Measurements from ENCODE around the gene FAM50A.

The FAM50A gene

DNA sequence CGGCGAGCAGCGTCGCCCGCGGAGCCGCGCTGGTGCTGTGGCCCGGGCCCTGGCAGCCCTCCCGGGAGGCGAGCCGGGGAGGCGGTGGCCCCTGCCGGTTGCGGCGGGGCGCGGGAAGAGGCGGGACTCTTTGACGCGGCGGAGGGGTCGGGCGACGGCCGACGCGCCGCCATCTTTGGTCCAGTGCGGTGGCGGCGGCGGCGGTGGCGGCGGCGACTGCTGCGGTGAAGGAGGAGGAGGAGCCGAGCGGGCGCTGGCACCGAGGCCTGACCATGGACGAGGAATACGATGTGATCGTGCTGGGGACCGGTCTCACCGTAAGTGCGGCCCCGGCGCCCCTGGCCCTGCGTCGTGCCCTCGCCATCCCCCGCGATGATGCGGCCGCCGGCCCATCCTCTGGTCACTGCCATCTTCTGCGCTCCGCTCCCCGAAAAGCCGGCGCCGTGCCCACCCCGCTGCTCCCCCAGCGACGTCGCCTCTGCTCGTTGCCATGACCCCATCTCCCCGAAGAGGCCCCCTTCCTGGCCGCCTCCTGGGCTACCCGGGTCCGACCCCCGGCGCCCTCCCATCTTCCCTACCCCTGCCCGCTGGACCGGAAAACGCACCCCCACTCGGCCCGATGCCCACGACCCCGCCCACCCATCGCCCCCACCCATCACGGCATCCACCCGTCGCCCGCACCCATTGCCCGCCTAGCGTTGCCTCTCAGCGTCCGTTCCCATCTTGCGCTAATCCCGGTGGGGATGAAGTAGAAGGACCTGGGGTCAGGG lies 6.8 kb upstream of the FAM50A start, which contains the start of gene GDI1:
Gene GDI1, plus strand, starts transcription at position 172 of the 770 bp plus-strand sequence. Its CDS starts 101 bp downstream, at position 273.
- peaks cover 17% of the 10 kb centered on the region for H3K4me1 Mint-ChIP-seq
- no peaks in the 10 kb centered on the region for H3K27me3 Mint-ChIP-seq
- ATAC-seq (replicated peaks; ENCODE audit: extremely low read depth, poor library complexity, severe bottlenecking) (peak; percentile 50), DNase-seq (ENCODE audit: low spot score in 2 of 2) (peak; percentile 24 to 42)
- peak within 1 kb of the TSS; percentile 83 for H3K4me3 Mint-ChIP-seq
- H3K9me3 Mint-ChIP-seq = no peaks in the 10 kb centered on the region
- peak within 1 kb of the TSS; percentile 86 for H3K27ac Mint-ChIP-seq (ENCODE audit: low read depth)
- H3K36me3 Mint-ChIP-seq (ENCODE audit: insufficient read depth) = peaks cover 24% of the 10 kb centered on the region

GRCh38 chrX:154437971-154438893 lies 5.7 kb upstream of the FAM50A start:
- Mint-ChIP-seq H3K4me1 (peaks cover 18% of the 10 kb centered on the region), H3K36me3 (ENCODE audit: insufficient read depth) (peaks cover 24% of the 10 kb centered on the region), H3K9me3 (no peaks in the 10 kb centered on the region), H3K27ac (ENCODE audit: low read depth) (peak overlapping the region; percentile 86), H3K27me3 (no peaks in the 10 kb centered on the region), H3K4me3 (peak overlapping the region; percentile 83)
- ATAC-seq (replicated peaks; ENCODE audit: extremely low read depth, poor library complexity, severe bottlenecking) = no peak
- no peak for DNase-seq (ENCODE audit: low spot score in 2 of 2)

- ATAC-seq (replicated peaks; ENCODE audit: extremely low read depth, poor library complexity, severe bottlenecking) (no peak), DNase-seq (ENCODE audit: low spot score in 2 of 2) (no peak)
- Mint-ChIP-seq H3K4me1 (peaks cover 21% of the 10 kb centered on the region), H3K36me3 (ENCODE audit: insufficient read depth) (peaks cover 24% of the 10 kb centered on the region), H3K9me3 (no peaks in the 10 kb centered on the region), H3K27ac (ENCODE audit: low read depth) (no peak overlapping the region), H3K4me3 (no peak overlapping the region), H3K27me3 (no peaks in the 10 kb centered on the region)
Observed at GRCh38 chrX:154439841-154440240, 4.1 kb upstream of the FAM50A start.

DNA sequence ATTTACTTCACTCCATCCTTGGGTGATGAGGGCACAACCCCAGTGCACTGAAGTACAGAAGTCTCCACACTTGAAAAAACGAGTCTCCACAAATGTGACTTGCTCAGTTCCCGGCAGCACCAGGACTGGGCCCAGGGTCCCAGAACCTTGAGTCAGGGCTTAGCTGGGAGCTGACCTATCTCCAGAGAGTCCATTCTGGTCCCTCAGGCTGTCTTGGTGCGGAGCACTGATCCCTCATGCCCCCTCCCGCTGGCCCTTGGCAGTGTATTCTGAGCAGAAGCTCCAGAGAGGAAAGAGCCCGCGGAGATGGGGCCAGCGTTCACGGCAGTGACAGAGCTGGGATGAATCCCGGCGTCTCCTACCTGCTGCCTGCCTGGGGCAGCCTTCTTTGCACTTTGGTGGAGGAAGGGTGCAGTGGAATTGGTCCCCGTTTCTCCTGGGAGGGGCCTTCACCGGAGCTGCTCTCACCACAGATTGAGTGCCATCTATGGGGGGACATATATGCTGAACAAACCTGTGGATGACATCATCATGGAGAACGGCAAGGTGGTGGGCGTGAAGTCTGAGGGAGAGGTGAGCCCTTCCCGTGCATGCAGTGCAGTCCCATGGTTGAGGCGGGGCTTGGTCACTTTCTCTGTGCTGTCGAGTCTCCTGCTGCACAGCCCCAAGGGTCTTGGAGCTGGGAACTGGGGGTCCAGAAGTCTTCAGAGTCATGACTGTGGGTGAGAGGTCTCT lies 3.2 kb upstream of the FAM50A start:
- no peaks in the 10 kb centered on the region for H3K9me3 Mint-ChIP-seq
- peaks cover 19% of the 10 kb centered on the region for H3K4me1 Mint-ChIP-seq
- no peak overlapping the region for H3K4me3 Mint-ChIP-seq
- no peak for DNase-seq (ENCODE audit: low spot score in 2 of 2)
- no peak for ATAC-seq (replicated peaks; ENCODE audit: extremely low read depth, poor library complexity, severe bottlenecking)
- H3K27me3 Mint-ChIP-seq = no peaks in the 10 kb centered on the region
- H3K36me3 Mint-ChIP-seq (ENCODE audit: insufficient read depth) = peaks cover 20% of the 10 kb centered on the region
- H3K27ac Mint-ChIP-seq (ENCODE audit: low read depth) = no peak overlapping the region

- Mint-ChIP-seq H3K27ac (ENCODE audit: low read depth) (no peak overlapping the region), H3K4me3 (no peak overlapping the region), H3K9me3 (no peaks in the 10 kb centered on the region), H3K36me3 (ENCODE audit: insufficient read depth) (peaks cover 15% of the 10 kb centered on the region), H3K4me1 (peaks cover 15% of the 10 kb centered on the region), H3K27me3 (no peaks in the 10 kb centered on the region)
- no peak for DNase-seq (ENCODE audit: low spot score in 2 of 2)
- ATAC-seq (replicated peaks; ENCODE audit: extremely low read depth, poor library complexity, severe bottlenecking) = no peak
Observed at GRCh38 chrX:154441564-154441963, 2.4 kb upstream of the FAM50A start.

DNA sequence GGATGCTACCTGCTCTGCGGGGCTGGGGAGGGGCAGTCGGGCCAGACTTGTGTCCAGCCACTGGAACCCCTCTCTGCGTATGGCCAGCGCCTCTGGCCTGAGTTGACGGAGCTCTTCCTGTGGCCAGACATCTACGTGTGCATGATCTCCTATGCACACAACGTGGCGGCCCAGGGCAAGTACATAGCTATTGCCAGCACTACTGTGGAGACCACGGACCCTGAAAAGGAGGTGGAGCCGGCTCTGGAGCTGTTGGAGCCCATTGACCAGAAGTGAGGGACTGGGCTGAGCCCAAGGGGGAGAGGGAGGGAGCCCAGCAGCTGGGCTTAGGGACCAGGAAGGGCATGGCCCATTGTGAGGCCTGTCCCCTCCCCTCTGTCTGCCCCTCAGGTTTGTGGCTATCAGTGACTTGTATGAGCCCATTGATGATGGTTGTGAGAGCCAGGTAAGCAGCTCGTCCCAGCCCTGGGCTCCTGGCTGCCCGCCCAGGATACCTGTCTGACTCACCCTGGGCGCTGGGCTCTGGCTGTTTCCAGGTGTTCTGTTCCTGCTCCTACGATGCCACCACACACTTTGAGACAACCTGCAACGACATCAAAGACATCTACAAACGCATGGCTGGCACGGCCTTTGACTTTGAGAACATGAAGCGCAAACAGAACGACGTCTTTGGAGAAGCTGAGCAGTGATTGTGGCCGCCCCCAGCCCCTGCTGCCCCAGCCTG lies 1.8 kb upstream of the FAM50A start:
- no peak overlapping the region for H3K27ac Mint-ChIP-seq (ENCODE audit: low read depth)
- peaks cover 20% of the 10 kb centered on the region for H3K4me1 Mint-ChIP-seq
- DNase-seq (ENCODE audit: low spot score in 2 of 2) = no peak
- no peaks in the 10 kb centered on the region for H3K27me3 Mint-ChIP-seq
- no peak for ATAC-seq (replicated peaks; ENCODE audit: extremely low read depth, poor library complexity, severe bottlenecking)
- H3K9me3 Mint-ChIP-seq = no peaks in the 10 kb centered on the region
- peaks cover 15% of the 10 kb centered on the region for H3K36me3 Mint-ChIP-seq (ENCODE audit: insufficient read depth)
- no peak overlapping the region for H3K4me3 Mint-ChIP-seq

GRCh38 chrX:154443479-154443910 lies 446 bp upstream of the FAM50A start:
- peaks cover 16% of the 10 kb centered on the region for H3K4me1 Mint-ChIP-seq
- ATAC-seq (replicated peaks; ENCODE audit: extremely low read depth, poor library complexity, severe bottlenecking) (no peak), DNase-seq (ENCODE audit: low spot score in 2 of 2) (no peak)
- peak overlapping the region; percentile 78 for H3K27ac Mint-ChIP-seq (ENCODE audit: low read depth)
- peaks cover 12% of the 10 kb centered on the region for H3K36me3 Mint-ChIP-seq (ENCODE audit: insufficient read depth)
- peak overlapping the region; percentile 79 for H3K4me3 Mint-ChIP-seq
- no peaks in the 10 kb centered on the region for H3K27me3 Mint-ChIP-seq
- H3K9me3 Mint-ChIP-seq = no peaks in the 10 kb centered on the region

GRCh38 chrX:154444755-154445246 lies 860 bp downstream of the FAM50A start:
- Mint-ChIP-seq H3K27me3 (no peaks in the 10 kb centered on the region), H3K27ac (ENCODE audit: low read depth) (no peak overlapping the region)

GRCh38 chrX:154445776-154446175 lies 1.8 kb downstream of the FAM50A start:
- no peak for ATAC-seq (replicated peaks; ENCODE audit: extremely low read depth, poor library complexity, severe bottlenecking)
- H3K9me3 Mint-ChIP-seq = no peaks in the 10 kb centered on the region
- no peak for DNase-seq (ENCODE audit: low spot score in 2 of 2)
- no peaks in the 10 kb centered on the region for H3K27me3 Mint-ChIP-seq
- peaks cover 7% of the 10 kb centered on the region for H3K36me3 Mint-ChIP-seq (ENCODE audit: insufficient read depth)
- H3K4me1 Mint-ChIP-seq = peaks cover 14% of the 10 kb centered on the region
- H3K4me3 Mint-ChIP-seq = no peak overlapping the region
- no peak overlapping the region for H3K27ac Mint-ChIP-seq (ENCODE audit: low read depth)

More at GRCh38 chrX:154444755-154445246, 860 bp downstream of the FAM50A start:
- Mint-ChIP-seq H3K36me3 (ENCODE audit: insufficient read depth) (peaks cover 9% of the 10 kb centered on the region), H3K4me3 (no peak overlapping the region), H3K4me1 (peaks cover 14% of the 10 kb centered on the region), H3K9me3 (no peaks in the 10 kb centered on the region)
- DNase-seq (ENCODE audit: low spot score in 2 of 2) (no peak), ATAC-seq (replicated peaks; ENCODE audit: extremely low read depth, poor library complexity, severe bottlenecking) (no peak)

DNA sequence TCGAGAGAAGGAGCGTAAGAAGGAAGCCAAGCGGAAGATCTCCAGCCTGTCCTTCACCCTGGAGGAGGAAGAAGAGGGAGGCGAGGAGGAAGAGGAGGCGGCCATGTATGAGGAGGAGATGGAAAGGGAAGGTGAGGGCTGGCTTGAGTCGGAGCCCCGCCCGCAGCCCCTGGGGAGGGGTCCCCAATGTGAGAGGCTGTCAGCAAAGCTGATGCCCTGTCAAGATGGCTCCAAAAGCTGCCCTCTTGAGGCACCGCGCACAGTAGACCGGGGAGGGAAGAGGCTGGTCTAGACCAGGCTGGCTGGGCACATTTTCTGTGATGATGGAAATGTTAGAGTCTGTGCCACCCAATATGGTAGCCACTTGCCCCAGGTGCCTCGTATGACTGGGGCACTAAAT lies 2.5 kb downstream of the FAM50A start:
- no peaks in the 10 kb centered on the region for H3K9me3 Mint-ChIP-seq
- ATAC-seq (replicated peaks; ENCODE audit: extremely low read depth, poor library complexity, severe bottlenecking) = no peak
- no peak overlapping the region for H3K4me3 Mint-ChIP-seq
- no peak overlapping the region for H3K27ac Mint-ChIP-seq (ENCODE audit: low read depth)
- DNase-seq (ENCODE audit: low spot score in 2 of 2) = no peak
- peaks cover 14% of the 10 kb centered on the region for H3K4me1 Mint-ChIP-seq
- H3K27me3 Mint-ChIP-seq = no peaks in the 10 kb centered on the region
- peaks cover 7% of the 10 kb centered on the region for H3K36me3 Mint-ChIP-seq (ENCODE audit: insufficient read depth)

- Mint-ChIP-seq H3K27me3 (no peaks in the 10 kb centered on the region), H3K36me3 (ENCODE audit: insufficient read depth) (peaks cover 7% of the 10 kb centered on the region), H3K27ac (ENCODE audit: low read depth) (no peak overlapping the region), H3K9me3 (no peaks in the 10 kb centered on the region), H3K4me1 (peaks cover 11% of the 10 kb centered on the region), H3K4me3 (no peak overlapping the region)
- ATAC-seq (replicated peaks; ENCODE audit: extremely low read depth, poor library complexity, severe bottlenecking) (no peak), DNase-seq (ENCODE audit: low spot score in 2 of 2) (no peak)
Observed at GRCh38 chrX:154448484-154448883, 4.5 kb downstream of the FAM50A start.

Measured in central memory CD8-positive, alpha-beta T cell (primary cell).